ENCODE measurements around the gene USP22. TPM values are rescaled to one million over a fixed set of nuclear protein-coding genes. Genes with fewer than 3 reads are reported as not detected.

The USP22 gene
- total and polyA plus RNA-seq, 2 of the 13 experiments (the other 11 are each of a cell fraction or from before 2014, with no cell fraction given): 98.0 to 130 TPM

GRCh38 chr17:20955427-20956323, 87.1 kb downstream of the USP22 start (continued):
- TF ChIP-seq PATZ1 (CRISPR knock-in tag; IDR thresholded peaks at IDR 0.05): no peak
- no peak for TF ChIP-seq GTF3A (CRISPR knock-in tag; conservative IDR thresholded peaks at IDR 0.05)
- no peak for TF ChIP-seq SIN3B (IDR thresholded peaks at IDR 0.05; ENCODE audit: low read length)

- POLR2A ChIA-PET: no interaction called here
- Histone ChIP-seq H4K20me1 (ENCODE audit: insufficient read depth, low read length) (no peaks in the 10 kb centered on the region), H3K9ac (ENCODE audit: insufficient read depth, low read depth, low read length) (no peak overlapping the region), H3K4me2 (ENCODE audit: low read depth, low read length) (no peak overlapping the region), H3K79me2 (ENCODE audit: insufficient read depth, low read length) (no peaks in the 10 kb centered on the region), H3K27me3 (ENCODE audit: control insufficient read depth in 1 of 2, insufficient read depth in 2 of 2, low read length in 2 of 2) (no peaks in the 10 kb centered on the region; a peak in 1 of 5 replicates), H3K36me3 (replicated peaks in 1 of 2; ENCODE audit: control insufficient read depth in 1 of 2, insufficient read depth in 2 of 2, low read length in 2 of 2) (peaks cover 3 to 20% of the 10 kb centered on the region in 2 experiments; a peak in 3 of 5 replicates), H3K4me1 (ENCODE audit: insufficient read depth, low read length) (no peaks in the 10 kb centered on the region), H3K9me3 (ENCODE audit: low read length) (no peaks in the 10 kb centered on the region), H2AFZ (ENCODE audit: low read length) (no peak overlapping the region), H3K27ac (ENCODE audit: extremely low read length, insufficient read depth, low read length) (no peak overlapping the region), H3K4me3 (replicated peaks in 1 of 3; ENCODE audit: insufficient read depth in 1 of 3, low read depth in 2 of 3, low read length in 3 of 3) (no peak overlapping the region)
- DNase-seq (ENCODE audit: low spot score) (no peak), ATAC-seq (no peak), FAIRE-seq (no peak)
- 47% methylated on average over 4 of the region's 4 CpGs for WGBS (ENCODE audit: low lambda C conversion rate)
- CTCF ChIA-PET (ENCODE audit: low intra/inter-chr PET ratio, low total read pairs): no interaction called here
- in situ Hi-C loops (cut with HindIII; ENCODE audit: extremely low pct_ligation_motif_present, low pct_unique_long_range_greater_than_20kb): no loop called here
- intact Hi-C loops (cut with micrococcal nuclease; ENCODE audit: unreplicated experiment): no loop called here
- BruUV-seq (replicated peaks): no TSS peak
- TF ChIP-seq FOXA3 (CRISPR knock-in tag; IDR thresholded peaks at IDR 0.05) (no peak), ZNF407 (CRISPR knock-in tag; IDR thresholded peaks at IDR 0.05; ENCODE audit: not compliant biosample characterization) (no peak), ATF7-NPFF (CRISPR knock-in tag; IDR thresholded peaks at IDR 0.05; ENCODE audit: low read depth) (no peak)
- TF ChIP-seq, protein P1, sequence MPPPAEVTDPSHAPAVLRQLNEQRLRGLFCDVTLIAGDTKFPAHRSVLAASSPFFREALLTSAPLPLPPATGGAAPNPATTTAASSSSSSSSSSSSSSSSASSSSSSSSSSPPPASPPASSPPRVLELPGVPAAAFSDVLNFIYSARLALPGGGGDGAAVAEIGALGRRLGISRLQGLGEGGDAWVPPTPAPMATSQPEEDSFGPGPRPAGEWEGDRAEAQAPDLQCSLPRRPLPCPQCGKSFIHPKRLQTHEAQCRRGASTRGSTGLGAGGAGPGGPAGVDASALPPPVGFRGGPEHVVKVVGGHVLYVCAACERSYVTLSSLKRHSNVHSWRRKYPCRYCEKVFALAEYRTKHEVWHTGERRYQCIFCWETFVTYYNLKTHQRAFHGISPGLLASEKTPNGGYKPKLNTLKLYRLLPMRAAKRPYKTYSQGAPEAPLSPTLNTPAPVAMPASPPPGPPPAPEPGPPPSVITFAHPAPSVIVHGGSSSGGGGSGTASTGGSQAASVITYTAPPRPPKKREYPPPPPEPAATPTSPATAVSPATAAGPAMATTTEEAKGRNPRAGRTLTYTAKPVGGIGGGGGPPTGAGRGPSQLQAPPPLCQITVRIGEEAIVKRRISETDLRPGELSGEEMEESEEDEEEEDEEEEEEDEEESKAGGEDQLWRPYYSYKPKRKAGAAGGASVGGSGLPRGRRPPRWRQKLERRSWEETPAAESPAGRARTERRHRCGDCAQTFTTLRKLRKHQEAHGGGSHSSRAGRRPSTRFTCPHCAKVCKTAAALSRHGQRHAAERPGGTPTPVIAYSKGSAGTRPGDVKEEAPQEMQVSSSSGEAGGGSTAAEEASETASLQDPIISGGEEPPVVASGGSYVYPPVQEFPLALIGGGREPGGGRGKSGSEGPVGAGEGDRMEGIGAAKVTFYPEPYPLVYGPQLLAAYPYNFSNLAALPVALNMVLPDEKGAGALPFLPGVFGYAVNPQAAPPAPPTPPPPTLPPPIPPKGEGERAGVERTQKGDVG (CRISPR knock-in tag; IDR thresholded peaks at IDR 0.05; ENCODE audit: borderline replicate concordance): no peak
These were observed 88.0 kb downstream of the USP22 start for GRCh38 chr17:20954794-20955193.
